Keratinocyte (primary cell): Measurements from ENCODE around the gene EFNB2.

Source experiments
- CTCF ChIP-seq, 3 experiments: IDR thresholded peaks in 1 of 3; conservative IDR thresholded peaks in 1 of 3; optimal IDR thresholded peaks in 1 of 3; 2 replicates in 2 of 3; 3 replicates in 1 of 3; pipeline versions ENCODE3 to v1.5.1; 2011; ENCODE audit warnings: low read length in 3 of 3, mild to moderate bottlenecking in 3 of 3, moderate library complexity in 2 of 3, control low read depth in 1 of 3, inconsistent platforms in 1 of 3; ENCODE audit not compliant: insufficient read depth in 2 of 3; ENCODE audit errors: extremely low read depth in 1 of 3
- EZH2 ChIP-seq: IDR thresholded peaks from one replicate; pipeline ENCODE4 v1.6.1; 2012; ENCODE audit warnings: inconsistent platforms, mild to moderate bottlenecking, low read length, moderate library complexity

GRCh38 chr13:106481919-106482318, 53.5 kb downstream of the EFNB2 start:
- TF ChIP-seq CTCF (optimal IDR thresholded peaks at IDR 0.05 in 1 of 3, IDR thresholded peaks at IDR 0.05 in 1 of 3, conservative IDR thresholded peaks at IDR 0.05 in 1 of 3; ENCODE audit: extremely low read depth in 1 of 3, insufficient read depth in 2 of 3, low read length in 3 of 3) (no peak), EZH2 (no peak)
